T follicular helper cell (primary cell): Measurements from ENCODE around the gene ZNF20.
"Not testable (repeated sequence)": the region's sequence is repeated elsewhere in the genome, so short reads cannot be mapped to it uniquely, and the experiment has no call there.

Experiments used
- DNase-seq: peaks from one replicate; pipeline ENCODE4 v3.0.0-alpha.2; 2020; ENCODE audit warnings: low read depth

Gene ZNF20

DNA sequence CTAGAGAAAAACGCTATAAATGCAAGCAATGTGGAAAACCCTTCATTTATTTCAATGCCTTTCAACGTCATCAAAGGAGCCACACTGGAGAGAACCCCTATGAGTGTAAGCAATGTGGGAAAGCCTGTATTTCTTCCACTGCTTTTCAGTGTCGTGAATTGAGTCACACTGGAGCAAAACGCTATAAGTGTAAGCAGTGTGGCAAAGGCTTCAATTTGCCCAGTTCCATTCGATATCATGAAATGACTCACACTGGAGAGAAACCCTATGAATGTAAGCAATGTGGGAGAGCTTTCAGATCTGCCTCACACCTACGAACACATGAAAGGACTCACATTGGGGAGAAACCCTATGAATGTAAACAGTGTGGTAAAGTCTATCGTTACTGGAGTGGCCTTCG, 27.4 kb downstream of the ZNF20 start:
- no peak for DNase-seq

- no peak for DNase-seq
These were observed 28.1 kb downstream of the ZNF20 start for GRCh38 chr19:12111943-12112637.

DNA sequence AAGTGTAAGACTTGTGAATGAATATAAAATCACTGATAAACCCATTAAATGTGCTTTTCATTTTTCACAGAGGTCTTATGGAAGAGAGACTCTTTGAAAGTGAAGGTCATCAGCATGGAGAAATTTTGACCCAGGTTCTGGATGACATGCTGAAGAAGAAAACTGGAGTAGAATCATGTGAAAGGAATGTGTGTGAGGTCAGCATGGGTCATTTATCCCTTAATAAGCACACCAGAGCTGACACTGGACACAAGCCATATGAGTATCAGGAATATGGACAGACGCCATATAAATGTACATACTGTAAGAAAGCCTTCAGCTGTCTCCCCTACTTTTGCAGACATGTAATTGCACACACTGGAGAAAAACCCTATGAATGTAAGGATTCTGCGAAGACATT, 29.0 kb downstream of the ZNF20 start:
- DNase-seq: no peak

- not testable (repeated sequence) for DNase-seq
These were observed 36.2 kb downstream of the ZNF20 start for GRCh38 chr19:12103909-12104308.

DNA sequence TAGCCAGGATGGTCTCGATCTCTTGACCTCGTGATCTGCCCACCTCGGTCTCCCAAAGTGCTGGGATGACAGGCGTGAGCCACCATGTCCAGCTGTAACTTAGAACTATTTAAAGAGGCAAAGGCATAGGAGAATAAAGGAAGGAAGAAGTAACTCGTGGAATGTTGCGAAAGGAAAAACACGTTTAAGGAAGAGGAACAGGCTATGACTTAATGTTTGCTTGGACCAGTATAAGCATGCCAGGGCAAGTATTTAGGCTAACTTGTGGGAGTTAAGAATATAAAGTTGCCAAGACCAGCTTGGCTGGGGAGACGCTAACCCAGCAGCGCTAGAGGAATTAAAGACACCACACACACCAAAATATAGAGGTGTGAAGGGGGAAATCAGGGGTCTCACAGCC, 42.1 kb downstream of the ZNF20 start:
- no peak for DNase-seq

DNA sequence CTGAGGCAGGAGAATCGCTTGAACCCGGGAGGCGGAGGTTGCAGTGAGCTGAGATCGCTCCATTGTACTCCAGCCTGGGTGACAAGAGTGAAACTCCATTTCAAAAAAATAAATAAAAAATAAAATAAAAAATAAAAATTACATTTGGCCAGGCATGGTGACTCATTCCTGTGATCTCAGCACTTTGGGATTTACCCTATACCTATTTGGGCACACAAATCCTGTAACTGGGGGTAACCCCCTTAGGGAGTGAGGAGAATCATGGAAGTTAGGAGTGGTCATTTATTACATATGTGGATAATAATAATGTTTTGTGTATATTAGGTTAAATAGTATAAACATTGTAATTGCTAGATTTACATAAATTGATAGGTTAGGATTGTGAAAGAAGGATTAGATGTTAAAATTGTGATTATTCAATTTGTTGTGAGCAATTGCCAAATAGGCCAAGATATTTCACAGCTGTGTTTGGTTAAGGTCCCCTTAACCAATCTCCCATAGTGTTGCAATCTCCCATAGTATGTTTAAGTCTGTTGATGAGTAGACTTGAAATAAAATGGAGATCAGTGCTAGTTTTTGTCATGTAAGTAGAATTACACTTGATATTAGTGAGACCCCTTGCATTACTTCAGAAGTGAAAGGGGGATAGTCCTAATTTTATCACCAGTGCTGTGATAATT, 44.9 kb downstream of the ZNF20 start:
- no peak for DNase-seq

GRCh38 chr19:12093777-12094176, 46.4 kb downstream of the ZNF20 start:
- DNase-seq: no peak

GRCh38 chr19:12092956-12093355, 47.2 kb downstream of the ZNF20 start:
- DNase-seq: no peak

GRCh38 chr19:12092065-12092867, 47.9 kb downstream of the ZNF20 start:
- DNase-seq: no peak

GRCh38 chr19:12090807-12091206, 49.3 kb downstream of the ZNF20 start:
- peak; percentile 32 for DNase-seq

DNA sequence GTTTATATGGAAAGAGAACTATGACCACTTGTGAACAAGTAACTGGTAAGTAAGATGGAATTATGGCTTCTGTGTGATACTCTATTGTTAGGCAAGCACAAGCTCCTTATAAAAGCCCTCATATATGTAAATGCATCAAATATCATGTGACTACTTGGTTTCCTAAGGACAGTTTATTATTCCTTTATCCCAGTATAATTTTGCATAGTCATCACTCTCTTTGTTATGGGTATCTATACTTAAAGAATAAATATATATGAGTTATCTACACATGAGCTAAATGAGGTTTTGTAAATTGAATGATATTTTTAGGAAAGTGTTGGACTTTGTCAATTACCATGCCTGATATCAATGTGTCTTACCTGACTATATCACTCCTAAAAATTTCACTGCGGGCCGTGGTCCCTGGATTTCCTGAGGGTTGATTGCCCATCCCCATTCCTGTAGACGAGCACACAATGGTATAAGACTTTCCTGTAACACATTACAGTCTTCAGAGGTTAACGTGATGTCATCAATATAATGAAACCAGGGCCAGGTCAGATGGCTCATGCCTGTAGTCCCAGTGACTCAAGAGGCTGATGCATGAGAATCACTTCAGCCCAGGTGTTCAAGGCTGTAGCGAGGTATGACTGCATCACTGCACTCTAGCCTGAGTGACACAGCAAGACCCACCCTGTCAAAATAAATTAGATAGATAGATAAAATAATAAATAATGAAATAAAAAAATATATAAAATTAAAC, 54.9 kb downstream of the ZNF20 start:
- no peak for DNase-seq

- not testable (repeated sequence) for DNase-seq
These were observed 56.8 kb downstream of the ZNF20 start for GRCh38 chr19:12083336-12083735.
